ENCODE results near the gene FCGBP.

- TF ChIP-seq EP300 (IDR thresholded peaks at IDR 0.05) (no peak), POLR2A (IDR thresholded peaks at IDR 0.05; ENCODE audit: low read length) (no peak), ELK1 (IDR thresholded peaks at IDR 0.05; ENCODE audit: low read depth, low read length) (no peak), PBX3 (IDR thresholded peaks at IDR 0.05) (no peak), CTCF (IDR thresholded peaks at IDR 0.05) (no peak), ESRRA (IDR thresholded peaks at IDR 0.05; ENCODE audit: borderline replicate concordance, low read length) (no peak), CHD2 (IDR thresholded peaks at IDR 0.05; ENCODE audit: low read length, partially characterized antibody) (no peak), CBX2 (IDR thresholded peaks at IDR 0.05; ENCODE audit: borderline replicate concordance, low read depth) (no peak), NFE2L2 (conservative IDR thresholded peaks at IDR 0.05; ENCODE audit: low read length) (no peak), KDM5A (IDR thresholded peaks at IDR 0.05) (no peak)
Measured at GRCh38 chr19:39927076-39927475, 7.4 kb downstream of the FCGBP start.
